NCI-H2196 (cell line): Measurements from ENCODE around the gene HIVEP2.

Source experiments
- DNase-seq: peaks from one replicate; lab custom pipeline; 2025; ENCODE audit not compliant: unreplicated experiment; lab: John Stamatoyannopoulos, UW

The HIVEP2 gene

DNA sequence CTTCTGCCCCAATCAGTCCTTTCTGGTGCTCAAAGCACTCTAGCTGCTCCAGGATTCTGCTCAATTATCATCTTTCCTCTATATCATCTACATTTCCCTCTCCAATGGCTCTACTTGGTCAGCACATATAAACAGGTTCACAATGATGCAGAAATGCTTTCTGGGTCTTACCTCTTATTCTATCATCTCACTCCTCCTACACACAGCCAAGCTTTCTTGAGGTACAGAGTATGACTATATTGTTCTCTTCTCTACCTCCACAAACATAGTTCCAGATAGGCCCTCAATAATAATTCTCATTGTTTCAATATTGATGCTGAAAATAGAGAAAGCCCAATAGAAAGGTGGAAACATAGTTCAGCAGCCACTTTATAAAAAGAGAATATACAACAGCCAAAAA, 48.2 kb downstream of the HIVEP2 start:
- DNase-seq, result no peak

DNA sequence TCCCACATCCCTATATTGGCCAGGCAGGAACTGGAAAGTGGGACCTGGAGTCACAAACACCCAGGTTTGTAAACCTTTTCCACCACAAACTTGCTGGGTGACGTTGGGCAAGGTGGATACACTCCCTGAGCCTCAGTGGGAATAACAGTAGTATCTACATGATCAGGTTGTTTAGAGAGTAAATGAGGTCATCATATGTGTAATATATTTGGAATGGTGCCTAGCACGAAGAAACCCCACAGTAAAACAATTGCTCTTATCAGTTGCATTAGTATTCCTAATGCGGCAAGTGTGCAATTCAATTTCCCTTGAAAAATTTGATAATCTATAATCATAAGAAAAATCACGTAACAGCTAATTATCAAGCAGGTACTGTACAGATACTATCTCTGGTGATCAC, 51.9 kb downstream of the HIVEP2 start:
- DNase-seq, result no peak

DNA sequence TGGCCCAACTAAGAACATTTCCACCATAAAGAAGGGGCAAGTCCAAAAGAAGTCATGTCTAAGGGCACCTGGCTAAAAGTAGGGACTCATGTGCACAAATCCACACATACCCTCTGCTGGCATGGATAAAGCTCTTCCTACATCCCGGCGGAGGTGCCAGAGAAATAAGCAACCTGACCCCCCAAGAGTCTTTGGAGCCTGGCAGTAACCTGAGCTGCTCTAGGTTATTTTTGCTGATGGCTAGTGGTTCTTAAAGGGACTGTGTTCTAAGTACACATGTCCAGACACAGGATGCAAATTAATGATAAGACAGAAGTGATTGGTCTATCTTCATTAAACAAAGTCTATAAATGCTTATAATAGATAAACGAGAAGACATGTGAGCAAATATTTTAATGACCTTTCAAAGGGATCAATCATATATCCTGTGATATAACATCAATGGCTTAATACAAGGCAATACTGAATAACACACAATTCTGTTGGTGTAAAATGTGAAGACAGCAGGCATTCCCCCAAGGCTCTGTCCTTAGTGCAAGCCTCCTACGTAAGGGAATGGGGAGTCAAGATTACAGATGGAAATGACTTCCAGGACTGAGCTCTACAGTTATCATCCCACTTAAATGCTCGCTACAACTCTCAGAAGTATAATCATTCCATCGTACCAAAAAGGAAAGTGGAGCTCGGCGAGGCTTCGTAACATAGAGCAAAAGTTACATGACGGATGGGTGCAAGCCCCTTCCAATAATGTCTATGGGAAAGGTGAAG, 52.5 kb downstream of the HIVEP2 start:
- no peak for DNase-seq

DNA sequence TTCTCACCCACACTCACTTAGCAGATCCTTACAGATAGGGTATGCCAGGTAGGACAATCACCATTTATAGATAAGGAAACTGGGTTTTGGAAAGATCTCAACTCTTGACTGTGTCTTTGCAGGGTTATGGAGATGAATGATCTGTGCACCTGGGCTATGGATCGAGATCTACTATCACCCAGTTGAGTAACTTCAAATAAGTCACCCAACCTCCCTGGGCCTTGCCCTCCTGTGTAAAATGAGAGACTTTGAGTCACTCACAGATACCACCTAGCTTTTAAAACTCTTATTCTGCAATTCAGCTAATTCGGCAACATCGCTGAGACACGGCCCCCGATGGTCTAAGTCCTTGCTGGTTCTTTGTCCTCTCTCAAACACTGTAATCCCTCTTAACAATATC, 53.5 kb downstream of the HIVEP2 start:
- no peak for DNase-seq

DNA sequence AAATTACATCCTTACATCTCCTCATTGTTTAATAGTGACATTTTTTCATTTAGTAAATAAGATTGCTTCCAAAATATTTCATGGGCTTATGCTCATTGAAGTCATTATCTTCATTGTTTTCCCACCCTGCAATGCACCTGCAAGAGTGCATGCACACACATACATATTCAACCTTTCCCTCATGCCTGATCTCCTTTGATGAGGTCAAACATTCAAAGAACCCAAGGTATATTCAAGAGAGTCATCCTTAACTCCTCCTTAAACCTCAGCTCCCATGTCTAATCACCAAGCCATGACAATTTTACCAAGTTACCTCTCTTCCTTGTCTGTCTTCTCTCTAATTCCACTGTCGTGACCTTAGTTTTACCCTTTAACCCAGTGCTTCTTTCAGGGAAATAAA, 56.5 kb downstream of the HIVEP2 start:
- no peak for DNase-seq

DNA sequence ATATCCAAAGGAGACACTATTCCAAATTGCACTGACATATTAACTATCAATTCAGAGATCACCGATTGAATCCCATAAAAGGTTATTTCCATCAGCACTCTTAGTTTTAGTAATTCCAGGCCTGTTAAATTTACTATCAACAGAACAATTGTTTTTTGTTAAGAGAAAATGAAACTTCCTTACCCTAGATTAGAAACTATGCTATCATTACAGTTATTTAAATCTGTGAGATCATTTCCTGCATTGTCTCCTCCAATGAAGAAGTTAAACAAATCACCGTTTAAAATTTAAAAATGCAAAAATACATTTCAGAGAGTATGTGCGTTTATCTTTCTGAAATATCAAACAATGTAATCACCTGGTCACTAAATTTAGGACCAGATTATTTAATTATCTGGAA, 57.5 kb downstream of the HIVEP2 start:
- DNase-seq, result no peak

DNA sequence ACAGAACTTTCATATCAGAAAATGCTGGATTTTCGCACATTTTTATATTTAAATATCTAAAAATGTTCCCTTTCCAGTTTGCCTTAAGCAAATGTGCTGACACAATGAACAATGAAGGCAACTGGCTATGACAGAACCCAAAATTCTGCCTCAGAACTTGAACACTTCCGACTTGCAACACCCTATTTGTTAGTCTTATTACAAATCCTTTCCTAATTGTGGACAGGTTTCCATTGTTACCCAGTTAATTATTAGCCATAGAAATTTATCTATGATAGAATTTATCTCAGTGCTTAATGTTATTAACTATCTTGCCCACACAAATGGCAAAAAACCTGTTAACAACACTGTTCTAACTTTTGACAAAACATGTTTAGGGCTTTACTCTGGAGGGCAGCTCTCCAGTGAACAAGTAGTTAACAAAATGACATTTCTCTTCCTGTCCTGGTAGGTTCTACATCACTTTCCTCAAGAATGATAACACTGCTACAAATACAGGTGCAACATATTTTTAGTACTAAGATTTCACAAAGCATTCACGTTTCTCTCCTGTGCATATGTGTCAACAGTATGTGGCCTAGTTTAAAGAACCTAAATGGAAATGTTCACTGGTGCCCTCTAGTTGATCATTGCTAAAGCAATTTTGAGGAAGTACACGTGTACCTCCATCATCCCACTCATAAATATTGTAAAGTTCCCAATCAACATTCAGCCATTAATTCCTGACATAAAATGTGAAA, 58.4 kb downstream of the HIVEP2 start:
- DNase-seq, result no peak

DNA sequence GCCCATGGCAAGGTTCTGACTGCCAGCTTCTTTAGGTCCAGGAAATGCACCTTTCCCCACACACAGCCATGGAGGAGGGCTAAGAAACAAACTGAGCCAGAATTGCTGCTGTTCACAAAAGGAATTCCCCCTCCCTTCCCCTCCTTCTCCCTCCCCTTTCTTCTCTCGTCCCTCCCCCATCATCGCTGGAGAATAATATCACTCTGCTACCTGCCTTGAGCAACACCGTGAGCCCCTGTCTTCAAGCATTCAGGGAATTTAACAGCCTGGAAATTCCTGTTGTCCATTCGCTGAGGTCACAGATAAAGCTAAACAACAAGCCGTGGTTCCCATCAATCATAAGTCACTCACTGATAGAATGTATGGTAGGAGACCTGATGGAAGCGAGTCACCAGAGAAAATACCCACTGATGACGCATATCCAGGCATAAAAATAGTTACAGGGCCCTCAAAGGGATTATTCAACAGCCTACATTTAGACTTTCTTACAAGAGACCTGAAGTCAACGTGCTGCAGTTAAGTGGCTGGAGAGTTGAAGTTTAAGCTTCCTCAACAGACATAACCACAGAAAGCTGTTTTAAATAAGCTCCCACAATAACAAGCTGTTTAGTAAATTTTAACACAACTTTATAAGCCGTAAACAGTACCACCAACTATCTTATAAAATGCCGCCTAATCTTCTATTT, 59.7 kb downstream of the HIVEP2 start:
- no peak for DNase-seq

DNA sequence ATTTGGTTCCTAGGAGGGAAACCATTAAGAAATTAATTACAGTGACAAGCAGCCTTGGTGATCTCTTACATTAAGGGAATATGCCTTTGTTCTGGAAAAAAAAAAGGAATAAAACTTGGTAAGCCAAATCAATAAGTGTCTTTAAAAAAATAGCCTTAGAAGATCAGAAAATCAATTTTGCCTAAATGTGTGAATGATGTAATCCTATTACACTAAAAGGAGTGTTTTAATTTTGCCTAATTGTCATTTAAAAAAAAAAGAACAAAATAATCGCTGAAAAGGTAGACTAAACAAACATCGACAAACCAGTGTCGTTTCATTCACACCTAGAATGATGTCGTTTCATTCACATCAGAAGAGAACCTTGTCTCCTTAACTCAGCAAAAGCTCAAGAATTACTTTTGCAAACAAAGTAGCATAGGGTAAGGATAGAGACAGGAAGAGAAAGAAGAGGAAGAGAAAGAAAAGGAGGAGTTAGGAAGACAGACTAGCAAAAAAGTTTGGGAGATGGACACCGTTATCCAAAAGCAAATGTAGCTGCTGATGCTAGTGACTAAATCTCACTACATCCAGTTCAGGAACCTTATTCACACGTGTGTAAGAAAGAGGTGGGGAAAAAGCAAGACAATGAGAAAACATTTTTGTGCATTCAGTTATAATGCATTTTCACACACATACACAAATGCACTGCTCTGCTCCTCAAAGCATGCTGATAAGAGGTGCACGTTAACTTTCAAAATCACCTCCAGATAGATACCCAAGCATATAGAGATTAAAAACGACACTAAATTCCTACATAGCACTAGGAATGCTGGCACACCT, 60.6 kb downstream of the HIVEP2 start:
- no peak for DNase-seq

DNA sequence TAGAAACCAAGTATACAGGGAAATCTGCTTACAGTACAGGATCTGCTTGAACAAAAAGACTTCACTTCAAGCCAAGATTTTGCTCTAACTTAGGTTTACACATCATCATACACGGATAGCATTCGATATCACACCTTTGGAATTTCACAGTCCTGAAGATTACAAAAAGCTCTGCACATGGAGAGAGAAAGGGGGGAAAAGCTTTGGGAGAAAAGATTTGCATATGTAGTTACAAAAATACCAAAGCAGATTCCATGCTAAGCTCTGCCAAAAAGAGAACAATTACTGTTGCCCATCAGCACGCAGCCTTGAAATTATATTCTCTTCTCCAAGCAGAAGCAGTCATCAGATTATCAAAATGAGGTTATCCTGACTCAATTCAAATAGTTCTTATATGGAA, 62.0 kb downstream of the HIVEP2 start:
- no peak for DNase-seq

DNA sequence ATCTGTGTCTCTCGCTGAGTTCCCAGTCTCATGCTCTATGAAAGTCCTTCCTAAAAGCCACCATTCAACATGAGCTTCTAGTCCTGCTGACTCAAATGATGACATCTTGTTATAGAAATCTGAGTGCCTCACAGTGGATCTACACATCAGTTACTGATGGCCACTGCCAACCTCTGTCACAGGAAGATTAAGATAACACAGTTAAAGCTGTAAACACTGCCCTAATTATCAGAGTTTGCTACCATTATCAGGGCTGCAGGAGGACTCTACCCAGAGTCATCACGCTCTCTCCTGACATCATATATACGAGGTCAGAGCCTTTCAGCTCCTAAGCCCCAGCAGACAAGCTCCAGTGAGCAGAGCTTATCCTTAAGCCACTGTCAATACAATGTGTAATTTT, 63.2 kb downstream of the HIVEP2 start:
- no peak for DNase-seq

DNA sequence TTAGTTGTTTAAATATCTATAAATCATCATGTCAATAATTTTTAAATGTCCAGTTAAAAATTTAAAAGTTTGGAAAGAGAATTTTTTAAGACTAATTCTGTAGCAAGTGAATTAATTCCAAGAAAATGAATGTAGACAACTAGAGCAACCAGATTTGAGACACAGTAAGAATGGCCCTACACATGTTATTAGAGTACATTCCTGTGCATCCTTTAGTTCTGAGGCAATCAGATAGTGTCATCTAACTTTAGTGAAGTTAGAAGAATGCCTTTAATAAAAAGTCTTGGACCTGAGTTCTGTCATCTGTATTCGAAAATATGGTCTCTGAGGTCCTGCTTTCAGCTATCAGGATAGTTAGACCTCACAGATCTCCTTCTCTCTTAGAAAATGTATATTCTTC, 63.7 kb downstream of the HIVEP2 start:
- no peak for DNase-seq

DNA sequence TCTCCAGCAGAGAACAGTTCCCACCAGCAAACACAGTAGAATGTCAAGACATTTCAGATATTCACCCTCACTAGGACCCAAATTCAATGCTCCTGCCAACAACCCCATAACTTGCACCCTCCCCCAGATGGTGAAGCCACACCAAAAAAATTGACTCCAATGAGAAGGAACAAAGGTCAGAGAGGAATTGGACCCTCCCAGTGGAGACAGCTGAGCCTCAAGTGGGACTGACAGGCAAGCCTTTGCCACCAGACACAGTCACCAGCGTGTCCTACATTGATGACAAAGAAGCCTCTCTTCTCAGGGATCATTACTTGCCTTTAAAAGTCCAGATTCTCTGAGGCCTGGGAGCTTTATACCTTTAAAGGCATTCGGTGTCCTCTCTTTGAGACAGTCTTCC, 64.8 kb downstream of the HIVEP2 start:
- DNase-seq, result no peak

DNA sequence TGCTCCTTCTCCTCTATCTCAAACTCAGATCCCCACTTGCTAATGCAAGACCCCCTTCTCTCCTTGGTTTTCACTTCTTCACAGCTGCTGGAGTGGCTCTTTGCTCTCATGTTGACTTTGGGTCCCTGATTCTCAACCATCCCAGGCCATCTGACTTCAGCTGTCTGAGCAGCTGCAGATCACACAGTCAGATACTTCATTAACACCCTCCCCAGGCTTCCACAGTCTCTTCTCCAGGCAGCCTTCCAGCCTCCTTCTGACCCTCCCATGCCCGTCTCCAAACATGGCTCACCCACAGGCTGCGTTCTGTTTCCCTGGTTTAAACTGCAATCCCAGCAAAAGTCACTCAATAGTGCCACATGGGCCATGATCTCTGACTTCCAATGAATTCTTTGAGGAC, 65.4 kb downstream of the HIVEP2 start:
- no peak for DNase-seq

DNA sequence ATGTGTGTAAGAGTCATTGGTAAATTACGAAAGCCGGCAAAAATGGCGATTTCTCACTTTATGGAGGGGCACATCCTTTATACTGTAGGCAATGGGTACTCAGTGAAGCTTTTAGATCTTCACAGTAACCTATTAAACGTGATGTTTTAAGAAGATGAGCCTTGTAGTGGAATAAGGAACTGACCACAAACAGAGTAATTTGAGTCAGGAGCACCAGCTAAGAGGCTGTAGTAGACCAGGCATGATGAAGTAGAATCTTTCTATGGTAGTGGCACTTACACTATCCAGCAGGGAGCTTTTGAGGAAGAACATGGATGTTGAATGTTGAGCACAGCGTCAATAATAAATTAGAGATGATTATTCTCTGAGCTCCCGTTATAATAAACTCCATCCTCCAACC, 65.9 kb downstream of the HIVEP2 start:
- DNase-seq, result no peak

DNA sequence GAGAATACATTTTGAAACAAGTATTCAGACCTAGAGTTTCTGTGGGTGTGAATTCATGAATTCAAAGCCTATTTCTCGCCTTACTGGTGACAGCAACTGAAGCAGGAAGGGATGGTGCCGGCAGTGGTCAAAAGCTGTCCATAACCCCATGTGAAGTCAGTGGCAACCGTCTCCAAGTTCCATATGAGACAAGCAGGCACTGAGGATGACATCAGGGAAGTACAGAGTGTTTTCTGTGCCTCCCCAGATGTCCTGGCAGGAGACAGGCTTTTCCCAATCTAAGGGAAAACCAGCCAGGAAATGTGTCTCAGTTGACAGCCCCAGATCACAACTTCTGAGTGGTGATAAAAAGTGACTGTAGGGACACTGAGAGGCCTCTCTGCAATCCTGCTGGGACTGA, 66.6 kb downstream of the HIVEP2 start:
- no peak for DNase-seq

DNA sequence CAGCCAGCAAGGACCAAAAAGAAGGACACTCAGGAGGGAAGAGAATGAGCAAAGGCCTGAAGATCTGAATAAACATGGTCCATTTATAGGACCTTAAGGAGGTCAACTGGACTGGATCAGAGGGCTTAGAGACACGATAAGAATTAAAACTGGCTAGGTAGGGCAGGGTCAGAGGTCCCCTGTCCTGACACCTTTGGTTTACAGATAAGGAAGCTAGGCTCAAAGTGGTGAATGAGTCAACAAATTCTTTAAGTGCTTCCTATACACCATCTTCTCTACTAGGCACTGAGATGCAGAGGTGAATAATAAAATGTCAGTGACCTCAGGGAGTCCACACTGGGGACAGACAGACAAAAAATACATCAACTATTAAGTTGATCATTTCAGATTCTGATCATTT, 70.3 kb downstream of the HIVEP2 start:
- DNase-seq, result no peak

DNA sequence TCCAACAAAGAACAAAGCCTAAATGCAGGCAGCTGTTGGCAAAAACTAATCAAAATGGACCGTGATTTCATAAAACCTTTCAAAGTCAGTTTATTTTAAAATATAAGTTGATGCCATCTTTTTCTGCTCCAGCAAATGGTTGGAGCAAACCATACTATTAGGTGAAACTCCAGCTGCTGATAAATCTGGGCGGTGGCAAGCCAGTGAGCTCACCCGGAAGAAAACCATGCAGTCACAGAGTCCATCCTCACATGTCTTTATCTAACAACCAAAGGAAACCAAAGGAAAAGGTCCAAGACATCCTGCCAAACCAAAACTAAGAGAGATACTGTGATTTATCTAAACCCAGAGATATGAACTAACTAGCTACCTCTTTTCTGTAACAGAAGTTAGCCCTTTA, 72.6 kb downstream of the HIVEP2 start:
- no peak for DNase-seq

DNA sequence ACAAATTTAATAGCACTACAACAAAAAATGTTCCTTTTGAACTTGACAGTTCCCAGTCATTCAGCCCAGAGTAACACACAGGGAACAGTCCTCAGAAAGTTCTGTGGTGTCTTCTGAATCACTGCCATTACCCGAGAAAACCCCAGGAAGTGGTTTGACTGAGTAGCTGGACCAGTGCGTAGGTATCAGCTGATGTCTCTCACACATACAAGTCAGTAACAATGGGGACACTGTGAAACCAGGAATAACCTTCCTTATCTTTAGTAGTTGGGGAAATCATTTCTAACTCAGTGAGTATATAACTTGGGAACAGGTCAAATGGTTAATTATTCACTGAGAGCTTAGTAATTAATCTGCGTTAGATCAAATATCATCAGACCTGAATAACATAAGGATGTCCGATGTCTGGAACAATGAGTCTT, 73.1 kb downstream of the HIVEP2 start:
- DNase-seq, result no peak

DNA sequence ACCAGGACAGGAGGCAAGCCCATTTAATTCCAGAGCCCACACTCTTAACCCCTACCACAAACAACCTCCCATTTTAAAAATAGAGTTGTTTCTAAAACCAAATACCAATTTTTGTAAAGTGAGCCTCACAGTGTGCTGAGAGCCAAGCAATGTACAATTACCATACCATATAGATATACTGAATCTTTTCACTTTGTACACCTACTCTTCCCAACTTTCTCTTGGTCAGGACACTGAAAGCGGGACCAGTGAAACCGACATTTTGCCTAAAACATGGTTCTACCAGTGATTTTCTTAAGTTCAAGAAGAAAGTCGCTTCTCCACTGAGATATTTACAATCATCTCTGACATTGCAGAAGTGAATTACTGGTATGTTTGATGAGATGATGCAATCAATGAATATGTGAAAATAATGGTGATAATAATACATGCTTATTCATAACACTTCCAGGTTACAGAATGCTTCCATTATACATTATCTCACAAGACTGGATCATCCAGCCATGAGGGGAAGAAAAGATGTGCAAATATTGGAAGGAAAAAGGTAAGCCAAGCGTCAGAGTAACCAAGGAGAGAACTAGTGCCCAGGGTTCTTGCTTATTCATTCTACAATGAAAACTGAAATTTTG, 74.1 kb downstream of the HIVEP2 start:
- DNase-seq, result no peak

DNA sequence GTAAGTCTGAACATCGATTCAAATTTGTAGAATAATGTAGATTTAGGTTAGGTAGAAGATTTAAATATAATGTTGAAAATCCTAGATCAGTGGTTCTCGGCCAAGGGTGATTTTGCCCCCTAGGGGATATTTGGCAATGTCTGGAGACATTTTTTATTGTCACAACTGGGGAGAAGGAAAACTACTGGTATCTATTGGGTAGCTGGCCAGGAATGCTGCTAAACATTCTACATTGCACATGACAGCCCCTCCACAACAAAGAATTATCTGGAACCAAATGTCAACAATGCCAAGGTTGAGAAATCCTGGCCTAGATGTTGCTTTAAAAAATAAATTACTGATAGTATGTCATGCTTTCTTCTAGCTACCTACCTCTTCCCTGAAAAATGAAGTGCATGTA, 76.1 kb downstream of the HIVEP2 start:
- DNase-seq, result no peak
